Heart left ventricle (tissue), 16 donors: ENCODE data around the gene PGD. TPM values are rescaled to one million over a fixed set of nuclear protein-coding genes. Genes with fewer than 3 reads are reported as not detected.
A peak's percentile ranks its signal among the peaks of the same experiment; 100 is the strongest.

Experiments
- ATAC-seq, 4 donors: fragments of 200-7000 bp; cut with Tn5 transposase; one replicate each; pipeline ENCODE4 v1.9.1; 2020 to 2022; ENCODE audit warnings: moderate library complexity in 4 of 4, mild to moderate bottlenecking in 3 of 4, moderate number of reproducible peaks in 1 of 4
- DNase-seq, 5 donors: peaks; one replicate each; pipeline ENCODE4 v3.0.0-alpha.2; 2020
- H3K27ac ChIP-seq, 12 donors: fragments of 200-600 bp; sonication (generic) in 4 of 12; one replicate each; pipeline versions ENCODE4 v1.5.0 to v1.8.0; 2016 to 2022; ENCODE audit warnings: mild to moderate bottlenecking in 2 of 12
- H3K27me3 ChIP-seq, 9 donors: fragments of 200-600 bp; sonication (generic) in 2 of 9; one replicate each; pipeline versions ENCODE4 v1.5.1 to v1.8.0; 2016 to 2022; ENCODE audit warnings: mild to moderate bottlenecking in 3 of 9
- H3K36me3 ChIP-seq, 9 donors: fragments of 200-600 bp; sonication (generic) in 2 of 9; one replicate each; pipeline versions ENCODE4 v1.5.0 to v1.8.0; 2018 to 2022; ENCODE audit warnings: mild to moderate bottlenecking in 2 of 9
- H3K4me1 ChIP-seq, 12 donors: fragments of 200-600 bp; sonication (generic) in 4 of 12; one replicate each; pipeline versions ENCODE4 v1.5.0 to v1.8.0; 2016 to 2022; ENCODE audit warnings: mild to moderate bottlenecking in 3 of 12
- H3K4me3 ChIP-seq, 12 donors: fragments of 200-600 bp; sonication (generic) in 4 of 12; one replicate each; pipeline versions ENCODE4 v1.5.0 to v1.8.0; 2017 to 2022; ENCODE audit warnings: mild to moderate bottlenecking in 9 of 12, moderate library complexity in 4 of 12
- H3K9me3 ChIP-seq, 12 donors: fragments of 200-600 bp; sonication (generic) in 4 of 12; one replicate each; pipeline versions ENCODE4 v1.5.0 to v1.8.0; 2016 to 2022; ENCODE audit warnings: mild to moderate bottlenecking in 1 of 12
- CTCF ChIP-seq, 12 donors: fragments of 200-600 bp; sonication (generic) in 4 of 12; IDR thresholded peaks; one replicate each; pipeline versions ENCODE4 v1.5.0 to v1.8.0; 2018 to 2022; ENCODE audit warnings: antibody characterized with exemption in 12 of 12, mild to moderate bottlenecking in 5 of 12
- POLR2A ChIP-seq, 2 donors: fragments of 450-650 bp; IDR thresholded peaks; one replicate each; pipeline ENCODE4 v1.6.1; 2017; ENCODE audit warnings: antibody characterized with exemption in 2 of 2, mild to moderate bottlenecking in 2 of 2, moderate library complexity in 2 of 2
- WGBS, 4 donors: extraction: QIAGEN DNeasy Blood & Tissue Kit in 2 of 4; methylation state at CpG; one replicate each; pipeline versions ENCODE4 v1.1.5 to v1.1.7; 2013 to 2018; 5-methylcytosine and 5-hydroxymethylcytosine counted together
- intact Hi-C, 10 donors: fragments of 100-400 bp; cut with DNase I; formaldehyde crosslinking; loops; one replicate each; pipeline versions ENCODE4 v1.11.1 to v1.14.2; 2022
- polyA plus RNA-seq, 2 donors: library from polyadenylated mRNA; stranded (reverse); fragments of 200-250 nt; gene quantifications; one replicate each; pipeline ENCODE4 v1.2.3, GENCODE V29; 2013
- total RNA-seq, 9 donors: library from RNA; depleted of rRNA in 2 of 9; stranded (reverse); fragments of >200 nt in 2 of 9; fragmentation: NEBNext Ultra II Directional in 3 of 9; extraction: Animal tissue kit (Norgen Biotek cat#: 25700) in 3 of 9; gene quantifications; one replicate each; pipeline versions ENCODE4 v1.1.0 to v1.2.4, GENCODE V29; 2016 to 2023
- donor health status: ischemic (EF 13 %, LVEDD 7.1; RV severe dilation, severe dysfunction).
- donor health status: healthy with polysubstance abuse.
- donor health status: DM: no; HTN: yes; CAD: no.
- donor health status: DM: no; HTN: no; CAD: no.
- donor health status: ischemic (EF 25% LVEDD 6.9; RV normal size, moderate dysfunction).
- donor health status: ischemic (EF 25% LVEDD 5.7; RV mildly dilated, moderate dysfunction).
- donor health status: healthy.
- donor health status: DM: yes; HTN: yes; CAD: no.
- donor health status: ischemic (EF 35%, LVEDD 5.7; RV mildly dilated, moderate dysfunction).
- donor health status: nonischemic (EF 11% LVEDD 7.7; RV severe dilation, severe dysfunction).
- donor health status: DM: yes; HTN: yes; CAD: no.
- donor health status: PGD.
- donor health status: ischemic (EF 29% LVEDD 5.4; RV normal size, mild dysfunction).
- donor health status: nonischemic (EF 23%, LVEDD 6.1; RV moderate dilation, normal function).

The PGD gene
- total and polyA plus RNA-seq, 11 donors: 13.3 to 95.2 (median 30.9) TPM

GRCh38 chr1:10400013-10400412 is 1.1 kb downstream of the PGD start:
- H3K4me1 ChIP-seq: peaks cover 0 to 47% (median 15%) of the 10 kb centered on the region in 12 donors
- H3K36me3 ChIP-seq: peaks cover 0 to 36% (median 30%) of the 10 kb centered on the region in 9 donors
- H3K9me3 ChIP-seq: no peaks in the 10 kb centered on the region
- DNase-seq: no peak
- H3K27me3 ChIP-seq: no peaks in the 10 kb centered on the region
- ATAC-seq: no peak
- intact Hi-C loops: no loop called here
- H3K4me3 ChIP-seq: peak overlapping the region in 11 of 12 donors; percentile 80 to 98 (median 89)
- WGBS, 4 donors: 56 to 62% (median 58%) methylated on average over 8 of the region's 8 CpGs
- TF ChIP-seq POLR2A (IDR thresholded peaks at IDR 0.05) (no peak), CTCF (IDR thresholded peaks at IDR 0.05) (no peak)
- H3K27ac ChIP-seq: peak overlapping the region in 5 of 12 donors; percentile 91 to 97 (median 93)

- Histone ChIP-seq H3K27me3 (no peaks in the 10 kb centered on the region), H3K4me3 (peak overlapping the region in 2 of 12 donors; percentile 89 to 98), H3K27ac (peak overlapping the region in 1 of 12 donors; percentile 96), H3K4me1 (peaks cover 0 to 47% (median 15%) of the 10 kb centered on the region in 12 donors), H3K36me3 (peaks cover 0 to 49% (median 42%) of the 10 kb centered on the region in 9 donors), H3K9me3 (no peaks in the 10 kb centered on the region)
- DNase-seq: no peak
- no peak for TF ChIP-seq POLR2A (IDR thresholded peaks at IDR 0.05)
- no peak for TF ChIP-seq CTCF (IDR thresholded peaks at IDR 0.05)
- intact Hi-C loops: no loop called here
- WGBS, 4 donors: 57 to 74% (median 69%) methylated on average over 1 of the region's 1 CpG
- ATAC-seq: no peak
Measured at GRCh38 chr1:10401281-10401680, 2.4 kb downstream of the PGD start.

- ATAC-seq (no peak), DNase-seq (no peak)
- Histone ChIP-seq H3K4me1 (peaks cover 0 to 43% (median 12%) of the 10 kb centered on the region in 12 donors), H3K4me3 (no peak overlapping the region), H3K9me3 (no peaks in the 10 kb centered on the region), H3K36me3 (peaks cover 0 to 64% (median 58%) of the 10 kb centered on the region in 9 donors), H3K27ac (peak overlapping the region in 1 of 12 donors; percentile 15), H3K27me3 (no peaks in the 10 kb centered on the region)
- WGBS, 4 donors: 97 to 99% (median 98%) methylated on average over 9 of the region's 9 CpGs
- intact Hi-C loops: no loop called here
- TF ChIP-seq CTCF (IDR thresholded peaks at IDR 0.05) (no peak), POLR2A (IDR thresholded peaks at IDR 0.05) (no peak)
Measured at GRCh38 chr1:10402729-10403274, 3.9 kb downstream of the PGD start.

GRCh38 chr1:10407201-10407600 is 8.3 kb downstream of the PGD start:
- Histone ChIP-seq H3K9me3 (no peaks in the 10 kb centered on the region), H3K27ac (no peak overlapping the region), H3K36me3 (peaks cover 3 to 100% (median 98%) of the 10 kb centered on the region in 9 donors), H3K4me1 (peaks cover 0 to 18% (median 0%) of the 10 kb centered on the region in 12 donors), H3K27me3 (no peaks in the 10 kb centered on the region), H3K4me3 (no peak overlapping the region)
- WGBS, 4 donors: 91 to 96% (median 95%) methylated on average over 2 of the region's 2 CpGs
- TF ChIP-seq POLR2A (IDR thresholded peaks at IDR 0.05) (no peak), CTCF (IDR thresholded peaks at IDR 0.05) (no peak)
- no peak for DNase-seq
- no peak for ATAC-seq
- intact Hi-C loops: no loop called here
